ENCODE data around the gene TBC1D5.

The TBC1D5 gene

GRCh38 chr3:17243621-17244020 is 498.8 kb downstream of the TBC1D5 start:
- TF ChIP-seq CTCF (IDR thresholded peaks at IDR 0.05; ENCODE audit: low read depth, low read length, missing control alignments) = no peak
- DNase-seq (ENCODE audit: low read depth) = no peak
- H3K4me3 ChIP-seq (ENCODE audit: low read depth, low read length) = no peak overlapping the region

- no peak overlapping the region for H3K4me3 ChIP-seq (ENCODE audit: low read depth, low read length)
- no peak for TF ChIP-seq CTCF (IDR thresholded peaks at IDR 0.05; ENCODE audit: low read depth, low read length, missing control alignments)
- no peak for DNase-seq (ENCODE audit: low read depth)
Observed at GRCh38 chr3:17239417-17239816, 503.0 kb downstream of the TBC1D5 start.

- no peak overlapping the region for H3K4me3 ChIP-seq (ENCODE audit: low read depth, low read length)
- TF ChIP-seq CTCF (IDR thresholded peaks at IDR 0.05; ENCODE audit: low read depth, low read length, missing control alignments) = no peak
- DNase-seq (ENCODE audit: low read depth) = no peak
Observed at GRCh38 chr3:17238023-17238422, 504.4 kb downstream of the TBC1D5 start.

- DNase-seq (ENCODE audit: low read depth) = no peak
- no peak overlapping the region for H3K4me3 ChIP-seq (ENCODE audit: low read depth, low read length)
- TF ChIP-seq CTCF (IDR thresholded peaks at IDR 0.05; ENCODE audit: low read depth, low read length, missing control alignments) = no peak
Observed at GRCh38 chr3:17235310-17235709, 507.1 kb downstream of the TBC1D5 start.

- no peak for TF ChIP-seq CTCF (IDR thresholded peaks at IDR 0.05; ENCODE audit: low read depth, low read length, missing control alignments)
- no peak overlapping the region for H3K4me3 ChIP-seq (ENCODE audit: low read depth, low read length)
- DNase-seq (ENCODE audit: low read depth) = no peak
Observed at GRCh38 chr3:17234382-17234781, 508.0 kb downstream of the TBC1D5 start.

- TF ChIP-seq CTCF (IDR thresholded peaks at IDR 0.05; ENCODE audit: low read depth, low read length, missing control alignments) = peak; percentile 58
- H3K4me3 ChIP-seq (ENCODE audit: low read depth, low read length) = no peak overlapping the region
- DNase-seq (ENCODE audit: low read depth) = peak; percentile 35
Observed at GRCh38 chr3:17233398-17233800, 509.0 kb downstream of the TBC1D5 start.

GRCh38 chr3:17232442-17232841 is 510.0 kb downstream of the TBC1D5 start:
- TF ChIP-seq CTCF (IDR thresholded peaks at IDR 0.05; ENCODE audit: low read depth, low read length, missing control alignments) = no peak
- H3K4me3 ChIP-seq (ENCODE audit: low read depth, low read length) = no peak overlapping the region
- DNase-seq (ENCODE audit: low read depth) = no peak

Measured in GM12864 (cell line).